Fibroblast of lung (primary cell): ENCODE measurements around the gene RALGAPB. TPM values are rescaled to one million over a fixed set of nuclear protein-coding genes. Genes with fewer than 3 reads are reported as not detected.
"Not testable (repeated sequence)": the region's sequence is repeated elsewhere in the genome, so short reads cannot be mapped to it uniquely, and the experiment has no call there.

Source experiments
- DNase-seq, 2 donors: peaks; one replicate each; pipeline versions ENCODE4 v3.0.0 to v3.0.0-alpha.2; 2010; ENCODE audit warnings: low read depth in 2 of 2
- H2AFZ ChIP-seq: 2 replicates; pipeline ENCODE4 v1.5.1; 2012; ENCODE audit warnings: low read length, control low read depth, inconsistent platforms
- H3K27ac ChIP-seq: 2 replicates; pipeline ENCODE4 v1.5.1; 2011; ENCODE audit warnings: low read length, control low read depth; ENCODE audit not compliant: insufficient read depth
- H3K27me3 ChIP-seq: 2 replicates; pipeline ENCODE4 v1.5.1; 2011; ENCODE audit warnings: mild to moderate bottlenecking, low read length; ENCODE audit not compliant: control insufficient read depth, insufficient read depth
- H3K36me3 ChIP-seq: 2 replicates; pipeline ENCODE4 v1.5.1; 2011; ENCODE audit warnings: low read length; ENCODE audit not compliant: control insufficient read depth, insufficient read depth
- H3K4me1 ChIP-seq: 2 replicates; pipeline ENCODE4 v1.5.1; 2011; ENCODE audit warnings: low read length; ENCODE audit not compliant: control insufficient read depth, insufficient read depth; ENCODE audit errors: extremely low read depth
- H3K4me2 ChIP-seq: 2 replicates; pipeline ENCODE4 v1.5.1; 2011; ENCODE audit warnings: low read length, control low read depth; ENCODE audit not compliant: insufficient read depth; ENCODE audit errors: extremely low read depth
- H3K4me3 ChIP-seq, 4 experiments: fragments of 200-600 bp in 1 of 4; sonication (generic) in 1 of 4; replicated peaks in 1 of 4; 2 replicates each; pipeline ENCODE4 v1.5.1; 2011 to 2016; ENCODE audit warnings: low read length in 4 of 4, low read depth in 3 of 4, mild to moderate bottlenecking in 3 of 4, control low read depth in 2 of 4, inconsistent platforms in 1 of 4, mixed read lengths in 1 of 4; ENCODE audit not compliant: insufficient read depth in 1 of 4; ENCODE audit errors: control extremely low read depth in 1 of 4
- H3K79me2 ChIP-seq: 2 replicates; pipeline ENCODE4 v1.5.1; 2012; ENCODE audit warnings: mild to moderate bottlenecking, low read length, inconsistent platforms; ENCODE audit not compliant: control insufficient read depth, insufficient read depth
- H3K9ac ChIP-seq: 2 replicates; pipeline ENCODE4 v1.5.1; 2011; ENCODE audit warnings: mild to moderate bottlenecking, low read length, control low read depth; ENCODE audit not compliant: insufficient read depth
- H3K9me3 ChIP-seq: 2 replicates; pipeline ENCODE4 v1.5.1; 2012; ENCODE audit warnings: low read depth, low read length; ENCODE audit not compliant: control insufficient read depth, insufficient read depth
- H4K20me1 ChIP-seq: 2 replicates; pipeline ENCODE4 v1.5.1; 2011; ENCODE audit warnings: low read length; ENCODE audit not compliant: control insufficient read depth, insufficient read depth; ENCODE audit errors: extremely low read depth
- CTCF ChIP-seq, 2 donors: IDR thresholded peaks in 1 of 2; conservative IDR thresholded peaks in 1 of 2; 1 replicate in 1 of 2; 2 replicates in 1 of 2; pipeline ENCODE4 v1.5.1; 2011 to 2012; ENCODE audit warnings: low read length in 2 of 2, control low read depth in 1 of 2, inconsistent platforms in 1 of 2, low read depth in 1 of 2, mild to moderate bottlenecking in 1 of 2
- EZH2 ChIP-seq: IDR thresholded peaks from 2 replicates; pipeline ENCODE4 v1.5.1; 2012; ENCODE audit warnings: low read length, control low read depth, mild to moderate bottlenecking; ENCODE audit errors: missing control alignments
- polyA plus RNA-seq, 2 donors: library from polyadenylated mRNA; depleted of rRNA in 1 of 2; stranded (reverse) in 1 of 2; unstranded in 1 of 2; fragments of >200 nt; gene quantifications; 2 replicates each; pipeline ENCODE4 v1.2.1, GENCODE V29; 2011 to 2012; ENCODE audit warnings: missing spikeins in 1 of 2
- total RNA-seq: library from RNA; depleted of rRNA; stranded (reverse); fragments of >200 nt; gene quantifications from 2 replicates; pipeline ENCODE4 v1.2.1, GENCODE V29; 2014

Gene RALGAPB
- total and polyA plus RNA-seq, 2 donors (not counting 1 experiment from before 2014, with no cell fraction given), result 19.5 to 31.4 TPM

GRCh38 chr20:38501858-38502436 lies 29.3 kb downstream of the RALGAPB start:
- no peak overlapping the region for H3K4me3 ChIP-seq
- no peak overlapping the region for H3K27ac ChIP-seq
- DNase-seq, result no peak
- H3K9ac ChIP-seq, result no peak overlapping the region
- TF ChIP-seq EZH2, result no peak
- no peak for TF ChIP-seq CTCF (conservative IDR thresholded peaks at IDR 0.05 in 1 of 2, IDR thresholded peaks at IDR 0.05 in 1 of 2; ENCODE audit: low read depth in 1 of 2, low read length in 2 of 2)
- no peak overlapping the region for H2AFZ ChIP-seq
- no peaks in the 10 kb centered on the region for H3K4me1 ChIP-seq
- H3K9me3 ChIP-seq, result no peaks in the 10 kb centered on the region
- no peaks in the 10 kb centered on the region for H3K79me2 ChIP-seq
- H4K20me1 ChIP-seq, result no peaks in the 10 kb centered on the region
- H3K36me3 ChIP-seq, result peaks cover 8% of the 10 kb centered on the region
- no peak overlapping the region for H3K4me2 ChIP-seq
- no peaks in the 10 kb centered on the region for H3K27me3 ChIP-seq

- Histone ChIP-seq H3K36me3 (peaks cover 6% of the 10 kb centered on the region), H3K4me3 (no peak overlapping the region), H3K9me3 (no peaks in the 10 kb centered on the region), H4K20me1 (no peaks in the 10 kb centered on the region), H3K4me2 (no peak overlapping the region), H3K79me2 (no peaks in the 10 kb centered on the region), H3K27ac (no peak overlapping the region), H3K4me1 (no peaks in the 10 kb centered on the region), H2AFZ (no peak overlapping the region), H3K27me3 (no peaks in the 10 kb centered on the region), H3K9ac (no peak overlapping the region)
- peak in 1 of 2 donors; percentile 50 for DNase-seq
- TF ChIP-seq CTCF (conservative IDR thresholded peaks at IDR 0.05 in 1 of 2, IDR thresholded peaks at IDR 0.05 in 1 of 2; ENCODE audit: low read depth in 1 of 2, low read length in 2 of 2) (no peak), EZH2 (no peak)
Measured at GRCh38 chr20:38504368-38505090, 31.9 kb downstream of the RALGAPB start.

GRCh38 chr20:38505091-38505455 lies 32.4 kb downstream of the RALGAPB start:
- no peak for TF ChIP-seq CTCF (conservative IDR thresholded peaks at IDR 0.05 in 1 of 2, IDR thresholded peaks at IDR 0.05 in 1 of 2; ENCODE audit: low read depth in 1 of 2, low read length in 2 of 2)
- no peak for TF ChIP-seq EZH2
- no peak for DNase-seq
- H2AFZ ChIP-seq, result no peak overlapping the region
- H3K9ac ChIP-seq, result no peak overlapping the region
- H3K27me3 ChIP-seq, result no peaks in the 10 kb centered on the region
- no peak overlapping the region for H3K4me3 ChIP-seq
- H3K27ac ChIP-seq, result no peak overlapping the region
- H3K4me2 ChIP-seq, result no peak overlapping the region
- no peaks in the 10 kb centered on the region for H3K4me1 ChIP-seq
- peaks cover 8% of the 10 kb centered on the region for H3K36me3 ChIP-seq
- no peaks in the 10 kb centered on the region for H4K20me1 ChIP-seq
- H3K9me3 ChIP-seq, result no peaks in the 10 kb centered on the region
- H3K79me2 ChIP-seq, result no peaks in the 10 kb centered on the region

- not testable (repeated sequence) for H3K4me1 ChIP-seq, H3K27me3 ChIP-seq, H3K9ac ChIP-seq, H3K4me2 ChIP-seq, H3K36me3 ChIP-seq, H3K79me2 ChIP-seq, H2AFZ ChIP-seq, H3K27ac ChIP-seq, H3K4me3 ChIP-seq, H3K9me3 ChIP-seq, DNase-seq, H4K20me1 ChIP-seq
Measured at GRCh38 chr20:38511726-38512125, 39.1 kb downstream of the RALGAPB start.
